GDM1 (cell line): ENCODE data around the gene BORCS6.

Source experiments
- DNase-seq: peaks from one replicate; lab custom pipeline; 2025; lab: John Stamatoyannopoulos, UW

BORCS6 gene

DNA sequence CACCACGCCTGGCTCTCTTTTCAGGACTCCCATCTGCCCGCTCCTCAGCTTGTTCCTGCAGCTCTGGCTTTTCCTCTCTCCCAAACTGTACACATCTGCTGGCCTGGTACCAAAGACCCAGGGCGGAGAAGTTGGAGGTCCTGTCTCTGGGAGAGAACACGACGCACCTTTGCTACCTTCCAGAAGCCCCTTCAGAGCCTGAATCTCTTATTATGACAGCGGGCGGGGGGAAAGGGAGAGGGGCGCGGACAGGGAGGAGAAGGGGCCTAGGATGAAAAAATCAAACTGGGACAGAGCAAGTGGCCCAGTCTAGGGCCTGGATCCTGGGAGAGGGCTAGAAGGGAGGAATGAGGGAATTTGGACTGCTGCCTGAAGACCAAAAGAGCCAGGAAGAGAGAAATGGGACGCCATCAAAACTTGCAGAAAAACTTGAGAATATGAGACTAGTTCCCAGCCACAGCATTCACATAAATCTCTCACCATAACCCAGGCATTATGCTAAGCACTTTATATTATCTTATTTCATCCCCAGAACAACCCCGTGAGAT is 35.3 kb downstream of the BORCS6 start:
- no peak for DNase-seq

DNA sequence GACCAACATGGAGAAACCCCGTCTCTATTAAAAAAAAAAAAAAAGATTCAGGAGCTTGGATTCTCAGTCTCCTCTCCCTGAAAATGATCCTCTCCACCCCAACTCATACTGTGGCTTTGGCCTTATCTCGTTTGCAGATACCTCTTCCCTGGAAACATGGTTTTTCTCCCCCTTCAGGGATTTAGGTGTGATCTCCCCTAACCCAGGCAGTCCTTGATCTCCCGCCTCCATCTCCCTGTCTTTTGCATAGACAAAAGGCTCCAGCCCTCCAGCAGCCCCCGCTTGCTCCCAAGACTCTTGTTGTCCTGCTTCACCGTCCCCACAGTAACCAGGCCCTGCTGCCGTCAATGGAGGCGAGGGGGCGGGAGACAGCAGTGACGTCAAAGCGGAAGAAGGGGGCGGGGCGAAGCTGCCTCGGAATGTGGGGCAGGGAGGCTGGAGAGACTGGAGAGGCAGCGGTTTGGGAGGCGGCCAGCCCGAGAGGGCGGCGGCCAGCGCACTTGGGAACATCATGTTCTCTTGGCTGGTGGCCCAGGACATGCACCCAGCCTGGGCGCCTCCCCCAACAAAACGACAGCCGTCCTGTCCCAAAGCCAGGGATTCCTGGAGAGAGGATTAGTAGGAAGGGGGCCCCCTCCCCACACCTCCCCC is 35.9 kb downstream of the BORCS6 start:
- peak; percentile 64 for DNase-seq

DNA sequence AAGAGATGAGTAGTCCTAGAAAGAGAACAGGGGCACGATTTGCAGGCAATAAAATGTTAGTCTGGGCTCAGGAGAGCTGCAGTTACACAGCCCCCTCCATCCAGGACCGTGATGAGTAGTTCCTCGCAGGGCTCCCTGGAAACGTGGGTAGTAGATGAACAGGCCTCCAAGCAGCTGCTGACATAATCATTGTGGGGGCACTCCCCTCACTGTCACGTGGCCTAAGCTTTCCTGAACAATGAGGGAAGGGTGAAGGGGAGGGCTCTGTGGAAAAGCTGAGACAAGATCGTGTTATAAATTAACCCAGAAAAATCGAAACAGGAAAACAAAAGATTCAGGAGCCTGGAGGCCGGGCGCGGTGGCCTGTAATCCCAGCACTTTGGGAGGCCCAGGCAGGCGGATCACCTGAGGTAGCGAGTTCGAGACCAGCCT is 36.4 kb downstream of the BORCS6 start:
- DNase-seq = no peak

DNA sequence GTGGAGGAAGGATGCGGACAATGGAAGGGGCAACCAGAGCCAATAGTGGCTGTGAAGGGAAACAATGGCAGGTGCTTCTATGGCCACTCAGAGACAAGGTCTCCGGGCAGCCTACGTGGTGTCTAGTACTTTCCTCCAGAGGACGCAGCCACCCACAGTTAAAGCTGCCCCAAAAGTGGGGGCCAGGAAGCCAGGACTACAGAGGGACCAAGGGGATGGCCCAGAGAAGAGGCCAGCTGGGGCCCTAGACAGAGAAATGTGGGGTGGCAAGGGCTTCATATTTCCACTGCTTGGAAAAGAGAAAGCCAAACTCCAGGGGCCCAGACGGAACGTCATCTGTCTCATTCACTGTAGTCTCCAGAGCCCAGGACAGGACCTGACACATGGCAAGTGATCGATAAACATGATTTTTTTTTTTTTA is 36.9 kb downstream of the BORCS6 start:
- no peak for DNase-seq

DNA sequence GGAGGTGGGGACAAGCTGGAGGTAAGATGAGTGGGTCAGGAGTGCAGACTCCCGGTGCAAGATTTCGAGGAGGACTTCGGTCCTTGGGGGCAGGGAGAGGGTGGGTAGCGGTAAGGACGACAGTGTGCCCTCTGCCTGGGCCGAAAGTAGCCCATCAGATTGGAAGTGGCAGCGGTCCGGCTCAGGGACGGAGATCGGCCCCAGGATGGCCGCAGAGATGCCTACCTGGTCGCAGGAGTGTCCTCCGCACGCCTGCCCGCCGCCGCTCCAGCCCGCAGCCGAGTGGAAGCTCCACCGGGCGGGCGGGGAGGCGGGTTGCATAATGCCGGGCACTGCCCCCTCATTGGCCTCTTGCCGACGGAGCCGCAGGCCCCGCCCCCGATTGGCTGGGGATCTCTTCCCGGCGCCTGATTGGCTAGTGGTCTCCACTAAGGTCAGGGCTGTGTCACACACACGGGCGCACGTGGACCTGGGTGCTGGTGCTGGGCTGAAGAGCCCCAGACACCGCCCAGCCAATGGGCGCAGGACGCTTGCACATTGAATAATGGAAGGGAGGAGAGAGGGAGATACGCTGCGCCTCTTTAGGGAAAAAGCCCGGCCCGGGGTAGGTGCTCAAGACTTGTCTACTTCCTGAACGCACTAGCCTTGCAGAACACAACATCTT is 37.7 kb downstream of the BORCS6 start, which contains the start of gene PER1:
PER1 (minus strand) TSS at position 293 of the 664 bp plus-strand sequence. CDS start 1,698 bp downstream, outside the sequence.
- peak; percentile 87 for DNase-seq

DNA sequence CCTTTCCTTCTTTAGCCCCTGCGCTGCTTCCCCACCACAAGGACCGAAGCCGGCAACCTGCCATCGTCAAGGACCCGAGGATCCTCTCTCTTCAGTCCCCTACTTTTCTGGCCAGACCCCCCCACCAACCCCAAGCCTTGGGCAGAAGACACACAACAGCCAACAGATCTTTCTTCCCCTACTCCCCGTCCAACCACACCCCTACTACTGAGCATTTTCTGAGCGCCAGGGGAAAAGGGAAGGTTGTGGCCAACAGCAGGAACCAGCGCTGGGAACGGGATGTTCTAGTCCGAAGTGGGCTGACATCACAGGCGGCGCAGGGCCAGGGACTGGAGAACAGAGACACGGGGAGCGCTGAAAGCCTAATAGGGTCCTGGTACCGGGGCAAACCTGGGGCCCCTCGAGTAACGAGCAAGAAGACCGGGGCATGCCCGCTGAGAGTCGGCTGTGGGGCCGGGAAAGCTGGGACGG is 38.3 kb downstream of the BORCS6 start:
- DNase-seq = no peak

DNA sequence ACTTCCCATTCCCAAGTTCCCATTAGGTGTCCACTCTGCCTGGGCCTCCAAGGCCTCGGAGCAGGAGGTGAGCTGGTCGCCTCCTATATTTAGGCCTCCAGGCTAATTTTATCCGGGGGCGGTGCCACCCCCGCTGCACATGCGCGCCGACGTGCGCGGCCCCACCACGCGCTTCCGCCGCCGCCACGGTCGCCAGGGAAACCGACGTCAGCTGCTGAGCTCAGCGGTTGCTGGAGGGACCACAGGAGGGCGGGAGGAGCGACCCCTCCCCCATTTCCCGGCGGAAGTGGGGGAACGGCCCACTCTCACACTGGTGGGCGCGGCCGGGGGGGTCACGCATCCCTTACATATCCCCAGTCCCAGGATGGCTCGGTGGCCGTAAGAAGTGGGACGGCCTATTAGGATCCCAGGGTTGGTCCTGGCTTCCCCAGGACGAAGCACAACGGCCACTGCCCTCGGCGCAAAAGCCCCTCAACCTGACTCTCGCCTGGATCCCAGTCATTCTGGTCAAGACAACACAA is 38.8 kb downstream of the BORCS6 start:
- peak; percentile 79 for DNase-seq

DNA sequence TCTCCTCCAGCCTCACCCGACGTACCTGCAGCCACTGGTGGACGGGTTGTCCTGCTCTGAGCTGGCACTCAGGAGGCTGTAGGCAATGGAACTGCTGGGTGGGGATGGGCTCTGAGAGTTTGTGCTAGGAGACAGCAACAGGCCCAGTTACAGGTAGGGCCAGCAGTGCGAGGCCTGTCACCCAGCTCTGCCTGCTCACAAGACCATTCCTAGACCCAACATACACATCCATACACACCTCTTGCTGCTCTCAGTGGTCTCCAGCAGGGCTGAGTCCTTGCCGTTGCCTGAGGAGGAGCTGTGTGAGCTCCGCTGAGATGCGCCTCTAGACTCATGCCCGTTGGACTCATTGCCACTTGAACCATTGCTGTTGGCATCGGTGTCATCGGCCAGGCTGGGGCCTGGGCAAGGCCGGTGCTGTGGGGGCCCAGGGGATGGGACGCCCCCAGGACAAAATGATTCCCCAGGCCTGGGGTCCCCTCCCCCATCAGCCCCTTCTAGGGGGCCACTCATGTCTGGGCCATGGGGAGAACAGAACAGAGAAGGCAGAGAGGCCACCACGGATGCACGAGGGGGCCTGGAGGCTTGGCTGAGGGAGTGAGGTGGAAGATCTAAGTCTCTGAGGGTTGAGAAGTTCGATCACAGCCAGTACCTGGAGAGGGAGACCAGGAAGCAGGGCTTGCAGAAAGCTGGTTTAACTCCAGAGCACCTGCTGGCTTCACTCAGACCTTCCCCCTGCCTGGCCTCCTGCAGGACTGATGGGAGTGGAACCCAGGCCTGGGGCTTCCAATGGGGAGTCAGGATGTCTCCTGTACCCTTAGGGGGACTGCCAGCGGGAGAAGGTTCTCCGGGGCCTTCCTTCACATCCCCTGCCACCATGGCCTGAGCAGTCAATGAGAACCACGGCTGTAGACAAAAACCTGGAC is 39.5 kb downstream of the BORCS6 start:
- no peak for DNase-seq

DNA sequence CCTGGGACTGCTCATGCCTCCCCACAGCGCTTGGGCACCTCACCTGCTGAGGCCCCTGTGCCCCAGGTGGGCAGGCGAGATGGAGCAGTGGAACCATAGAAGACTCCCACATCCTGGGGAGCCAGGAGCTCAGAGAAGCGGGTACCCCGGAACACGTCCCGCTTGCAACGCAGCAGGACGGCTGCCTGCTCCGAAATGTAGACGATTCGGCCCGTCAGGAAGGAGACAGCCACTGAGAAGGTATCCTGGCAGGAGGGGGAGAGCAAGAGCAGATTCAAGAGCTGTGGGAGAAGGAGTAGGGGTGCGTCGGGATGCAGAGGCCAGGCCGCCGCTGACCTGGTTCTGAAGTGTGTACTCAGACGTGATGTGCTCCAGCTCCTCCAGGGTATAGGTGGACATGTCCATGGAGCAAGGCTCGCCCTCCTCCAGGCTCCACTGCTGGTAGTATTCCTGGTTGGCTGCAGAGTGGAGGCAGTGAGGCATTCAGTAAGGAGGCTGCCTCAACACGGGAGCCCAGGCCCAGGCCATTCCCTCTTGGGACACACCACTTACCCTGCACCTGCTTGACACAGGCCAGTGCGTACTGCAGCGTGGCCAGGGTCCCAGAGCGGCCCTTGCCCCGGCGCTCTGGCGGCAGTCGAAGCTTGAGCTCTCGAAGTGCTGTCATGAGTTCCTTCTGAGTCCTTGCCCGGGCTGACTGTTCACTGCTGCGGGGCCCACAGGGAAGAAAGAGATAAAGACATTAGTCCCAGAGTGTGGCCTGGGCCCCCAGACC is 40.4 kb downstream of the BORCS6 start:
- DNase-seq = no peak

DNA sequence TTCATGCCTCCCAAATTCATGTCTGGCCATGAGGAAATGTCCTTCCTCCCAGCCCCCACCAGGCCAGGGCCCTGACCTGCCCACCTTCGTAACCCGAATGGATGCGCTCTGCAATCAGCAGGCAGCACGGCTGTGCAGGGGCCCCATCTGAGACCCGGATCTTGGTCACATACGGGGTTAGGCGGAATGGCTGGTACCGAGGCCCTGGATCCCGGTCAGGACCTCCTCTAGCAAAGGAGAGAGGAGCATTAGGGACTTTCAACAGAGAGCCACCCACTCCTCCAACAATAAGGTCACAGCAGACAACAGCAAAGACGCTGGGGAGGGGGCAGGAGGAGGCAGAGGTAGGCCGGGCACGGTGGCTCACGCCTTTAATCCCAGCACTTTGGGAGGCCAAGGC is 41.4 kb downstream of the BORCS6 start:
- no peak for DNase-seq

DNA sequence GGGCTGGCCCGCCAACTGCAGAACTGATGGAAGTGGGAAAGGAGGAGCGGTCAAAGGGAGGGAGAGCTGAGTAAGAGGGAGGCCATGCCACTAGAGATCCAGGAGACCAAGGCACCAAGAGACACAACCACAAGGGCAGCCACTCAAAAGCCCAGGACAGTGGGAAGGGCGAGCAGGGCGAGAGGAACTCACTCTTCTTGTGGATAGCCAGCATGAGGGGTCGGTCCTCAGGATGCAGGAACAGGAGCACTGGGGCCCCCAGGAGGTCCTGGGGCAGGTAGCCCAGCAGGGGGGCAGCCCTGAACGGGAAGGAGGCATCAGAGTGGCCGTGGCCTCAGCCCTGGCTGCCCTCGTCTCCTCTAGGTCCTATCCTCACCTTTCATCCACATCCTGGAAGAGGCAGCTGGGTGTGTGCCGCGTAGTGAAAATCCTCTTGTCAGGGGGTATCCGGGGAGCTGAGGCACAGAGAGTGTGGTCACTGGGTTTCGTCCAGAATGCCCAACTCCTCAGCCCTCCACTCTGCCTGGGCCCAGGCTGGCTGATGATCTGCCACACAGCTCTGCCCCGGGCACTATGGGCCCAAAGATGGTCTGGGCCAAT is 42.1 kb downstream of the BORCS6 start:
- no peak for DNase-seq

DNA sequence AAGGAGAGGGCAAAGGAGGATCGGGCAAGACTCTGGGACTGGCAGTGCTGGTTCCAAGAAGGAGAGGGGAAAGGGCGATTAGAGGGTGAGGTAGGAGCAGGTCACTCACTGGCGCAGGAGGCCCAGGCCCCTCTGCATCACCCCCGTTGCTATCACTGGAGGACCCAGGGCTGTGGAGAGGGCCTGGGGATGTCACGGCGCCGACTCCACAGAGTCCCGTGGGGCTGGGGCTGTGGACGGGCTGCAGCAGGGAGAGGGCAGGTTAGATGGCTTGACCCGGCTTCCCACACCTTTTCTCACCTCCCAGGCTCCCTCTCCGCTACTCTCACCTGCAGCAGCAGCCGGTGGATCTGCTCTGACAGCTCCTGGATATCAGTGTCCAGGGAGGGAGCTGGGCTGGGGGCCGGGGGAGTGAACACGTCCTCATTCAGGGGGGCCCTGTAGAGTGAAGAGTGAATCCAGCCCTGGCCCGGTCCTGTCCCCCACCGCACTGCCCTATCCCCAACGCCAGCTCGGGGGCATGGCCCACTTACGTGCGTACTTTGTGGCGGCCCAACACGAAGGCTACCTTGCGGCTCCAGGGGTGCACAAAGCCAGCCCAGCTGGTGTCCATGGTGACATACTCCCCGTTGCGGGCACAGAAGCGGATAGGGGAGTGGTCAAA is 42.7 kb downstream of the BORCS6 start:
- no peak for DNase-seq

DNA sequence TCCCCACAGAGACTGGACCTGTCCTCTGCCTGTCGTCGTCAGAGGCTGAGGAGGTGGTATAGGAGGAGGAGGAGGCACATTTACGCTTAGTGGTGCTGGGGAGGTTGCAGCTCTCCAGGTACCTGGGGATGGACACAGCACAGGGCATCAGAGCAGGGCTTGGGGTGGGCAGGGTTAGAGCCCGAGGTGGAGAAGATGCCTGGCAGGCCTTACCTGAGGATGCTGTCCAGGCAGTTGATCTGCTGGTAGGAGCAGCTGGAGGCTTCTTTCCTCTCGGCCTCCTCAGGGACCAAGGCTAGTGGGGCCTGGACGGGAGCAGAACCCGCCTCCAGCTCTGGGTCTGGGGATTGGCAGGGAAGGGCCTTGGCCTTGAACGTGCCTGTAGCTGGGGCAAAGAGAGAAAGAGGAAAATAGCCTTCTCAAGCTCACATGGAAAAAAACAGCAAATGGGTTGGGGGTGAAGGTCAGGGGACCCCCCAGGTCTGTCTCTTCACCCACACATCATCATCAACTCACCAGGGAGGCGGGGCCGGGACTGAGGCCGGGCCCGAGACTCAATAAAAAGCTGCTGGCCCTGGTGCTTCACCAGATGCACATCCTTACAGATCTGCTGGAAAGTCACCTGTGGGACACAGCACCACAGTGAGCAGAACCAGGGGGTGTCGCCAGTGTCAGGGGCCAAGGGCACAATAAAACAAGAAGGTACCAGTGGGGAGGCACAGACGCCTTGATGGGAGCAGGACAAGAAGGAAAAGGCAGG is 43.4 kb downstream of the BORCS6 start:
- no peak for DNase-seq

DNA sequence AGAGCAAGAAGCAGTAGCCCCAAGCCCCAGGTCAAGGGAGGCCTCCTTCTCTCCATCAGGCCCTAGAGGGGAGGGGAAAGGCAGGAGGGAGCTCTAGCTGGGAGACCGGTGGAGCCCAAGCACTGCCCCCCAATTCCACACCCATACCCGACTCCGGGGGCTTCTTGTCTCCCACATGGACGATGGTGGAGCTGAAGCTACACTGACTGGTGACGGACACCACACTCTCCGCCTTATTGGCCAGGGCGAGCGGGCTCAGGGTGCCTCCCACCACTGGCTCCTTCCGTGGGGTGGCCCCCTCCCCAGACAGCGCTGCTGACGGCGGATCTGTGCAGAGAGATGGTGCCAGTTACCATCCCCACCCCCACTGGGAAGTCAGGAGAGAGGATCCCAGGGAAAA is 44.2 kb downstream of the BORCS6 start:
- DNase-seq = no peak

DNA sequence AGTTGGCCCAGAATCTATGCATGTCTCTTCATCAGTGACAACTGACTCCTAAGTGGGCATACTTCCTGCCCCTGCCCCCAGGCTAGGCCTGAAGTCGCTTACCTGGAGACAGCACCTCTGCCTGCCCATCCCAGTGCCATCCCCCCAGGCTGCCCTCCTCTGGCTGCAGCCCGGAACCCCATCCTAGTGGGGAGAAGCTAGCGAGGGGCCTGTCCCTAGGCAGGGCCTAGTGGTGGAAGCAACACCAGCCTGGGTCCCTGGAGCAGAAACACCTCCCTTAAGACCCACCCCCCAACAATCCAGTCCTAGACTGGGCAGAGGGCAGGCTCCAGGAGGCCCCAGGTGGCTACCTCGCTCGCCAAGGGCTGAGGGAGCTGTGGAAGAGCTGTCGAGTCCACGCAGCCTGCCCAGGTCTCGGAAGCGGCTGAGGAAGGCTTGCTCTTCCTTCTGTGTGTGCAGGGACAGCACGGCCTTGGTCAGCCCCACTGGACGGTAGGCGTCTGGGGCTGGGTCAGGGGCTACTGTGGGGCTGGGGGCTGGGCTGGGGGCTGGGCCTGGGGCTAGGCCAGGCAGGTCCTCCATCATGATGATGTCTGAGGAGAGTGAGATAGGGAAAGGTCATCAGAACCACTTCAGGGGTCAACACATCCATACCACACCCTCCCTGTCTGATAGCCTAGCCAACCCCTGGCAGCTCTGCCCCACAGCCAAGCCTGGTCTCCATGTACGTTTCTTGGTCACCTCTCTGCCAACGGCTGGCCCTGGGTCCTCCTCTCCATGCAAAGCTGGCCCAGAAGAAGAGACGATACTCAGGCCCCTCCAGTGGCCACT is 45.4 kb downstream of the BORCS6 start:
- DNase-seq = no peak

DNA sequence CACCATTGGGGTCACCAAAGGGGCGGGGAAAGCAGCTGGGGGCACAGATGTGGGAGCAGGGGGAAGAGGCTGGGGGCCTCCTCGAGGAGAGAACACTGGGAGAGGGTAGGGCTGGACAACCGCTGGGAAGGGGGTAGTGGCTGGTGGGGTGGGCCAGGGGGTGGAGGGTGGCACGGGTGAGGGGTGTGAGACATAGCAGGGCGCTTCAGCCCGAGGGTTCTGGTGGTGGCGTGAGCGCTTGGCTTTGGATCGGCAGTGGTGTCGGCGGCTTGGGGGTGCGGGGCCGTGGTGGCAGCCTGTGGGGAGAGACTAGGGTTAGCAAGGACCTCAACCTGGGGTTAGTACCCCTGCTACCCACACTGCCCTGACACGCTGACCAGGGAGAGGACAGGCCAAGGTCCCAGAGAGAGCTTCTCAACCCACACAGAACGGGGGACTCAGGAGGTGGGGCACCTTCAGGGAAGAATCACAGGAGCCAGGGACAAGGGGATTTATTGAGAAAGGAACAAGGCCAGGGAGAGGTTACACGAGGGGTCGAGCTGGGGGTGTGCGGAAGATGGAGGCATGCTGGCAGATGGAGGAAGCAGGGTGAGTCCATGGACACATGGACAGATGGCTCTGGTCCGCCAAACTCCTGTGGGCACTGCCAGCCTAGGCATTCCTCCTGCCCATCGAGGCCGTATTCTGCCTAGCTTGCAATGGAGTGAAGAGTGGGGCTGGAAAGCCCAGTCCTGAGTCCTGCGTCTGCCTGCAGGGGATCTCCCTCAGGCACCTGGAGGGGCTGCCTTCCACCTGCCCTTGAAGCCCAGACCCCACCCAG is 46.2 kb downstream of the BORCS6 start:
- no peak for DNase-seq

DNA sequence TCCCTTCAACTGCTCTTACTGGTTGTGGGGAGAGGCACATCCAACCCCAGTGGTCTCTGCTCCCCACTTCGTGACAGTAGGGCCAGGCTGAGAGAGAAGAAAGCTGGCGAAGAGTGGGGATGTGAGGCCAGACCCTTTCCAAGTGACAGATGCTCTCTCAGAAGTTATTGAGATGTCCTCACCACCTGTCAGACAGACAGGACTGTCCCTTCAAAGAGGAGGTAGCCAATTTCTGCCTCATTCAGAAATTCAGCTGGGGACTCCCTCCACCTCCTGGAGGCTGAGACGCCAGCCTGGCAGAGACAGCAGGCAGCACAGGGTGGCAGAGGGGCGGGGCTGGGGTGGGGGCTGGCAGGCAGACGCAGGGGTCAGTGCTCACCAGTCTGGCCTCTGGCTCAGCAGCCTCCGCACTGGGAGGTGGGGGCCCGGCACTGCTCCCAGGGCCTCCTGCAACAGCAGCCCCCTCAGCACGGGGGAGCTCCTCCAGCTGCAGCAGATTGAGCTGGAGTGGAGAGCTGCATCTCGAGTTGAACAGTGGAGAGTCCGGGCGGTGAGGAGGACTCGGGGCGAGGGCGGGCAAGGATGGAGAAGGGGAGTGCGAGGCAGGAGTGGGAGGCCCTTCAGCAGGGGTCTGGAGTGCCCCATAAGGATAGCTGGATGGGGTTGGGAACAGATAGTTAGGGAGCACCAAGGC is 46.9 kb downstream of the BORCS6 start:
- no peak for DNase-seq
